Measurements from ENCODE around the gene LINGO3.
"Not testable (repeated sequence)": the region's sequence is repeated elsewhere in the genome, so short reads cannot be mapped to it uniquely, and the experiment has no call there.

LINGO3 gene

DNA sequence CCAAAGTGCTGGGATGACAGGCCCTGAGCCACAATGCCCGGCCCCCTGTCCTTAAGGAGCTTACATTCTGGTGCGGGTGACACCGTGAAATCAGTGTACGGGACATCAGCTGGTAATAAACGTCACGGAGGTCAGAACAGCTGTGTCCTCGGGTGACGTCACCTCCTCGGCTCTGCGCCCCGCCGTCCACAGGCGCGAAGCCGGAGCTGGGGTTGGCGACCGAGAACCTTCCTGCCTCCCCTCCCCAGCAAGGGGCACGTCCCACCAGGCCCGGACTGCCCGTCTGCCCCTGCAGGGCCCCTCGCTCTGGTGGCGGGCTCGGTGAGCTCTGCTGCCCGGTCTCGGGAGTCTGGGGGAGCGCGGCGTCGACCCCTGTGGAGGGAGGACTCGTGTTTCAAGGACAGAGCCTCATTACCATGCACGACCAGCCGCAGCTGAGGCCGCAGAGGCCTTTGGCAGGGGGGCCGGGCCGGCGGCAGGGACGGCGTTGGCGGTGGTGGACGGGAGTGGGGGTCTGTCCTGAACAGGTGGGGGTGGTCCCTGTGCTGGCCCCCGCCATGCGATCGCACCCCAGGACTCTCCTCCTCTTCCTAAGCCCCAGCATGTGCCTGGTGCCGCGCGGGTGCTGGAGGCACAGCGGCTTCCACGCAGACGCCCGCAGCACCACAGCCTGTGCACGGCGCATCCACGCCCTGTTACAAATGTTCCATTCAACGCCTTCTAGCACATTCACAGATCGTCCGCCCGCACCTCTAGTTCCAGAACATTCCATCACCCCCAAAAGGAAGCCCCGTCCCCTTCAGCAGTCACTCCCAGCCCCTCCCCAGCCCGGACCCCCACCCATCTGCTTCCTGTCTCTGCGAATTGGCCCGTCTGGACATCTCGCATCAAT lies 5.4 kb downstream of the LINGO3 start:
- no peak for DNase-seq

DNA sequence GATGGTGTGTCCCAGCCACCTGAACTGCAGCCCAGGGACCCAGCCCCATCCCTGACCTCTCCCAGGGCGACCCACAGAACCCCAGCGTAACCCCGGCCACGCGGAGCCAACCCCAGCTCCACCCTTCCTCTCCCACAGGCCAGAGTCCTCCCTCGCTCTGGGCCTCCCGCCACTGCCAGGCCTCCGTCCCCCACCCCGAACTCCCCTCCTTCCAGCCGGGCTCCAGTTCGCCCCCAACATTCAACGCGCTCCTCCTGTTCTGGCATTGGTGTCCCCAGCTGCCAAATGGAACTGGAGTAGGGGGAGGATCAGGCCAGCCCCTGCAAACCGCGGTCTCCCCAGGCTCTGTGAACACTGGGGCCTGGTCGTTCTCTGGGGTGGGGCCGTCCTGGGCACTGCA lies 7.4 kb downstream of the LINGO3 start:
- DNase-seq, result no peak

DNA sequence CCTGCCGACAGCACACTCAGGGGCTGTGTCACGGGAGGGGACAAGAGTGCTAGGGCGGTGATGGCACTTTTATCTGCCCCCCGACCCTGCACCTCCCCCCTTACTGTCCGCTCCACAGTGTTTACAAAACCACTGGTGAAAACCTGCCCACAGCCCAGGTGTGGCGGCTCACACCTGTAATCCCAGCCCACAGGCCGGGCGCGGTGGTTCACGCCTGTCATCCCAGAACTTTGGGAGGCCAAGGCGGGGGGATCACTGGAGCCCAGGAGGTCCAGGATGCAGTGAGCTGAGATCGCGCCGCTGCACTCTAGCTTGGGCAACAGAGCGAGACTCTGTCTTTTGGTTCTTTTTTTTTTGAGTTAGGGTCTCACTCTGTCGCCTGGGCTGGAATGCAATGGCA lies 11.8 kb downstream of the LINGO3 start:
- DNase-seq, result no peak

DNA sequence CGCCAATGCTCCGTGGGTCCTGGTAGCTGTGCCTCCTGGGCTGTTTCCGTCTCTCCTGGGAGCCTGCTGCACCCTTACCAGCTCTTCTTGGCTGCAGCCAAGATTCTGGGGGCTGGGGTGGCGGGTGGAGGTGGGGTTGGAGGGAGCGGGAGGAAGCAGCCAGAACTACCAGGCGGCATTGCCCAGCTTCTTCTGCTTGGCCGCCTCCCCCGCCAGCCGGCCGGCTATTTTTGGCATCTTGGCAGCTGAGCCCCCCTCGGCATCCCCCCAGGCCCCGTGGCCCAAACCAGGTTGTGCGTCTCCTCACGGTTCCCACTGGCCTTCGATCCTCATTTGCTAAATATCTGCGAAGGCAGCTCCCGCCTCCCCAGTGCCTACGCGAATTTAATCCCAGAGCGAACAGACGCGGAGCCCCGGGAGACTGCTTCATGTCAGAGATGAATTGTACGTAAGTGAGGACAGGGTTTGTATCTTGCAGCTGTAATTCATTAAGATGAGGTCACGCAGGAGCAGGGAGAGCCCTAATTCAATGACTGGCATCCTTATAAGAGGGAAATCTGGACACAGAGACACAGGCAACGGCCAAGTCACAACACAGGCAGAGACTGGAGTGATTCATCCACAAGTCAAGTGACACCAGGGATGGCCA lies 13.1 kb downstream of the LINGO3 start:
- no peak for DNase-seq

DNA sequence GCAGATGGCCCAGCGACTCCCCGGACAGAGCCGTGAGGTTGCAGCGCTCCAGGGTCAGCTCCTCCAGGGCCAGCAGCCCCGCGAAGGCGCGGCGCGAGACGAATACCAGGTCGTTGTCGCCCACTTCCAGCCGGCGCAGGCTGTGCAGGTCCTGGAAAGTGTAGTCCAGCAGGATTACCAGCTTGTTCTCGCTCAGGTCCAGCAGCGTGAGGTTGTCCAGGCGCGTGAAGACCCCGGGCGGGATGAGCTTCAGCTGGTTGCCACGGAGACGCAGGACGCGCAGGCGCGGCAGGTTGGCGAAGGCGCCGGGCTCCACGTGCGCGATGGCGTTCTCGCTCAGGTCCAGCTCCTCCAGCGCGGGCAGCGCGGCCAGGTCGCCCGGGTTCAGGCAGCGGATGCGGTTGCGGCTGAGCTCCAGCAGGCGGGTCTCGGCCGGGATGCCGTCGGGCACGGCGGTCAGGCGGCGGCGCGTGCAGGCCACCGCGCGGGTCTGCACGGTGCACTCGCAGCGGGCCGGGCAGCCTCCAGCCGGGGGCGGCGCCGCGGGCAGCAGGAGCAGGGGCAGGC lies 16.7 kb downstream of the LINGO3 start:
- no peak for DNase-seq

DNA sequence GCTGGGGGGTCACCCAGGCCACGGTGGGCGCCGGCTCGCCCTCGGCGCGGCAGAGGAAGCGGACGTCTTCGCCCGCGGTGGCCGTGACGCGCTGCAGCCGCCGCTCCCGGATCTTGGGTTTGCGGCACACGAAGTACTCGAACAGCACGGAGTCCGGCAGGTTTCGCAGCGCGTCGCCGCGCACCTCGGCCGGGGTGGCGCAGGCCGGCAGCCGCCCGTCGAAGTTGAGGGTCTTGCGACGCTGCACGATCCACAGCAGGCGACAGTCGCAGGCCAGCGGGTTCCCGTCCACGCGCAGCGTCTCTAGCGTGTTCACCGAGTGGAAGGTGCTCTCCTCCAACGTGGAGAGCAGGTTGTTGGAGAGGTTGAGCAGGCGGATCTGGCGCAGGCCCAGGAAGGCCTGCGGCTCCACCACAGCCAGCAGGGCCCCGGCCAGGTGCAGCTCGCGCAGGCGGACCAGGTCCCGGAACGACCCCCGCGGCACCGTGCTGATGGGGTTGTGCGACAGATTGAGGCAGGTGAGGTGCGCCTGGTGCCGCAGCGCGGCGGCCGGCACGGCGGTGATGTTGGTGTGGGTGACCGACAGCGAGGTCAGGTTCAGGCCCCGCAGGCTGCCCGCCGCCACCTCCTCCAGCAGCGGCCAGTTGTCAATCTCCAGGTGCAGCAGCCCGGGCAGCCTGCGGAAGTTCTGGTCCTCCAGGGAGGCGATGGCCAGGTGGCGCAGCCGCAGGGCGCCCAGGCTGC lies 17.3 kb downstream of the LINGO3 start:
- DNase-seq, result no peak

DNA sequence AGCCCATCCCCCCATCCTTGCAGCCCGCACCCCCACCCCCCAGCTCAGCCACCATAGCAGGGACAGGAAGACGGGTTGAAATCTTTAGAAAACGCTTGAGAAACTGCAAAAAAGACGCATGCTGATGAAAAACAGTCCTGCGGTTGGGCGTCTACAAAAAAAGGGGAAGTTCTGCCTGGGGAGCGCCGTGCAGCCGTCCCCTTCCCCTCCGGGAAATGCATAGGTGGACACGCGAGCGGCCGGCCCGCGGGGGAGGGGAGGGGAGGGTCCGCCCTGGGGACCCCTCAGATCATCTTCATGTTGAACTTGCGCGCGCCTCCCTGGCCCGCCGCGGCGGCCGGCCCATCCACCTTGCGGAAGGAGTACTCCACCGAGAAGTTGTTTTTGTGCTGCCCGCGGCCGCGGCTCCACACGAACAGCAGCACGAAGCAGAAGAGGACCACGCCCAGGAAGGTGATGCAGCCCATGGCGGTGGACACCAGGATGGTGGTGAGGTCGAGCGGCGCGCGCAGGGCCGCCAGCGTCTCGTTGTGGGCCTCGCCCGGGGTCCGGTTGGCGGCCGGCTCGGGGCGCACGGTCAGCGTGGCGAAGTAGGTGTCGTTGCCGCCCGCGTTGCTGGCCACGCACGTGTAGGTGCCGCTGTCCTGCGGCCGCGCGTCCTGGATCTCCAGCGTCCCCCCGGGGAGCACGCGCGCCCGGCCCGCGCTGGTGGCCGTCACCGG lies 18.1 kb downstream of the LINGO3 start:
- DNase-seq, result no peak

DNA sequence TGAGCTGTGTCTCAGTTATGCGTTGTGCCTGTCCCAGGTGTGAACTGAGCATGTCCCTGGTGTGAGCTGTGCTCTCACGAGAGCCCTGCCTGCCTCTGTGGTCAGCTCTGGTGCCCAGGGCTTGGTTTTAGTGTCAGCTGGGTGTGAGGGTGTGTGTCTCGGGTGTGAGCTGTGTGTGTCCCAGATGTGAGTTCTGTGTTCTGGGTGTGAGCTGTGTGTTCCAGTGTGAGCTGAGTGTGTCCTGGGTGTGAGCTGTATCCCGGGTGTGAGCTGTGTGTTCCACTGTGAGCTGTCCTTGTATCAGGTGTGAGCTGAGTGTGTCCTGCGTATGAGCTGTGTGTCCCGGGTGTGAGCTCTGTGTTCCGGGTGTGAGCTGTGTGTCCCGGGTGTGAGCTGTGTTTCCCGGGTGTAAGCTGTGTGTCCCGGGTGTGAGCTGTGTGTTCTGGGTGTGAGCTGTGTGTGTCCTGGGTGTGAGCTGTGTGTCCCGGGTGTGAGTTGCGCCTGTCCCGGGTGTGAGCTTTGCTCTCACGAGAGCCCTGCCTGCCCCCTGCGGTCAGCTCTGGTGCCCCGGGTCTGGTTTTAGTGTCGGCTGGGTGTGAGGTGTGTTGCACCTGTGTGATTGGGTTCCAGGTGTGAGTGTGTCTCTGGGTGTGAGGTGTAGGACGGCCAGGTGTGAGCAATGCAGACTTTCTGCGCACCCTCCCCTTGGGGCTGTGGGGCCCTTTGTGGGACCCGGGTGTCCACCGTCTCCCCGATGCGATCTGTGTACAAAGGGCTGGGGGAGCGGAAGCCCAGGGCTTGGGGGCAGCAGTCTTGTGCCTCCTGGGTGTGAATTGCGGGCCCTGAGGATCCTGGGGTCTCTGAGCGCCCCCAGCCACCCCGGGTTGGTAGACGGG lies 18.9 kb downstream of the LINGO3 start:
- no peak for DNase-seq

DNA sequence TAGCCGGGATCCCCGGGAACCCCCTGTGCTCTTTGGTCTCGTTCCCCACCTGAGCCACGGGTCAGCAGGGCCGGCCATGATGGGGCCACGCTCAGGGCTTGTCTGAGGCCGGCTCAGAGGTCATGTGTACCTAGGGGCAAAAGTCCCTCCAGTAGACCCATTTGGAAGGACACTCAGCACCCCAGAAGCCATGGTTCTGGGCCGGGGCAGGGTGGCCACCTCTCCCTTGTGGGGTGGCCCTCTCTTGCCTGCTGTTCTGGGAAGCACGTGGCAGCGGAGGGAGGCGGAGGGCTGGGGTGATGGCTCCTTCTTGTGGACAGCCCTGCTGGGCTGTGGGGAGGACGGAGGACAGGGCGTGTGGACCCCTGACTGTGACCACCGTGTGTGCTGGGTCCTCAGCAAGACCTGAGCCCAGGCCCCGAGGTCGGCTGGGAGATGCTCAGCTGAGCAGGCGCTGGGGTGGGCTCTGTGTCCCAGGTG lies 19.6 kb downstream of the LINGO3 start:
- DNase-seq, result no peak

DNA sequence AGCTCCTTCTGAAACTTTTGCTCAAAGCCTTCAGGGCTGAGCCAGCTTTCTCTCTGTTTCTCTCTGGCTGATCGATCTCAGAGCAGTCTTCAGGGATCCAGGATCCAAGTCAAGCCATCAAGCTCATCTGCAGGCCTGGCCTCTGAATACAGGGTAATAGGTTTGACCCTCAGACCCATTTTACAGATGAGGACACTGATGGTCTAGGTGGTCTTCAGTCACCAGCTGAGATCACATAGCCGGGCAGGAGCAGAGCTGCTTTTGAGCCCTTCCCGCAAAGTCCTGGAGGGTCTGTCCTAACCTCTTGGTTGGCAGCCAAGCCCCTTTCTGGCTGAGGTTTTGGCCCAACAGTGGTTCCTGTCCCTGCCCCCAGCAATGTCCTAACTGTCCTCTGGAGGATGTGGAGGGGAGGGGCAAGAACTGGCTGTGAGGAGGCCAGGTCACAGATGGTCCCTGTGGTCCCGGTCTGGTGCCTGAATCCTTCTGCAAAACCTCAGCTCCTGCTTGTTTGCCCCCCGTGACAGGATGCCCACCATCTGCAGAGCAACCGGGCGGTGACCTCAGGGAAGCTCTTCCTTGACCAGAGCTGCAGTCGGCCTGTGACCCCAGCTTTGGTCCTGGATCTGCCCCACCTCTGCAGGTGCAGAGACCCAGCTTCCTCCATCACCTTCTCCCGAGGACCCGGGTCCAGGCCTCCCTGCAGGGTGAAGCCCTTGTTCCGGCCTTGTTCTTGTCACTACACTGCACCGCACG lies 20.2 kb downstream of the LINGO3 start:
- no peak for DNase-seq

DNA sequence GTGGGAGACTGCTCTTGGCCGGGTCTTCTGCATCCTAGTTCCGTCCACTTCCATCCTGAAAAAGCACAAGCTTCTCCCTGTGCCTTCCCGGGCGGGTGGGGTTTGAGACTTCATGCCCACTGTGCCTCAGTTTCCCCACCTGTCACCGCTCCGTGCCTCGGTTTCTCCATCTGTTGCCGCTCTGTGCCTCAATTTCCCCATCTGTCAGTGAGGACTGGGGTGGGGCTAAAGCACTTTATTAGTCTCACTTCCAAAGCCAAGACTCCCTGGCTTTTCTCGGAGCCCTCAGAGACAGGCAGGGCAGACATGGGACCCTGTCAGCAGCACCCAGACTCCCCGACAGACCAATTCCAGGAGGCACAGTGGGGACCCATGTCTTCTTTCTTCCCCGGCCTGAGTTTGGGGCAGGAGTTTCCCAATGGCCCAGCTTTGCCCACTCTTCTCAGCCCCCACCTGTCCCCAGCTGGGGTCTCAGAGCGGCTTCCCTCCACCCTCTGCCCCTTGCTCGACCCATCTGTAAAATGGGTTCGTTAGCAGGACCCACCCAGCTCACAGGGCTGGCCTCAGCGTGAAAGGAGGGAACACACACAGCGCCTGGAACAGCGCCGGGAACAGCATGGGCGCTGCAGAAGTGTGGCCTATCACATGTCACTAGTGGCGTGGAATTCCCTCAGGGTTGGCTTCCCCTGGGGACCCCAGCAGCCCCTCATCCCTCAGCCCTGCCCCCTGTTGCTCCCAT lies 21.4 kb downstream of the LINGO3 start:
- DNase-seq, result no peak

DNA sequence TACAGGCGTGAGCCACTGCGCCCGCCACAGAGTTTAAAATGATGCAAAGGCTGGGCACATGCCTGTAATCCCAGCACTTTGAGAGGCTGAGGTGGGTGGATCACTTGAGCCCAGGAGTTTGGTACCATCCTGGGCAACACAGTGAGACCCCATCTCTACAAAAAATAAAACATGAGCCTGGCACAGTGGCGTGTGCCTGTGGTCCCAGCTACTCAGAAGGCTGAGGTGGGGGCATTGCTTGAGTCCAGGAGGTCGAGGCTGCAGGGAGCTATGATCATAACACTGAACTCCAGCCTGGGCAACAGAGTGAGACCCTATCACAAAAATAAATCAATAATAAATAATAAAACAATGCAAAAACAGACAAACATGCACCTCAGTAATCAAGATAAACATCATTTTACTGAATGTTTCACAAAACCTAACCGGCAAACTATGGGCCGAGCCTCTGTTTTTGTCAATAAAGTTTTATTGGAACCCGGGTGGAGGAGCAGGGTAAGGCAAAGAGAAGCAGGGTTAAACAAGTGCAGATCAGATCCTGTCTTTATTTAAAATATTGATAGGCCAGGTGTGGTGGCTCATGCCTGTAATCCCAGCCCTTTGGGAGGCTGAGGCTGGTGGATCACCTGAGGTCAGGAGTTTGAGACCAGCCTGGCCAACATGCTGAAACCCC lies 24.0 kb downstream of the LINGO3 start:
- no peak for DNase-seq

DNA sequence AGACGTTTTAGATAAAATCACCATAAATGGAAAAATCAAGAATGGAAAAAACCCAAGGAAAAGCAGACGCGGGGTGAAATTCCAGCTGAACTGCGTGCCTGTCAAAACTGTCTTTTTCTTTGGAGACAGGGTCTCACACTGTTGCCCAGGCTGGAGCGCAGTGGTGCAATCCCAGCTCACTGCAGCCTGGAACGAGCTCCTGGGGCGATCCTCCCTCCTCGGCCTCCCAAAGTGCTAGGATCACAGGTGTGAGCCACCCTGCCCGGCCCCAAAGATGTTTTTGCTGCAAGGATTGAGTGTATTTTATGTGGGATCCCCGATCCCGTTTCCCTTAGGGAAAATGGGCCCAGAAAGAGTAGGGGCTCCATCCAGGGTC lies 25.1 kb downstream of the LINGO3 start:
- DNase-seq, result no peak

DNA sequence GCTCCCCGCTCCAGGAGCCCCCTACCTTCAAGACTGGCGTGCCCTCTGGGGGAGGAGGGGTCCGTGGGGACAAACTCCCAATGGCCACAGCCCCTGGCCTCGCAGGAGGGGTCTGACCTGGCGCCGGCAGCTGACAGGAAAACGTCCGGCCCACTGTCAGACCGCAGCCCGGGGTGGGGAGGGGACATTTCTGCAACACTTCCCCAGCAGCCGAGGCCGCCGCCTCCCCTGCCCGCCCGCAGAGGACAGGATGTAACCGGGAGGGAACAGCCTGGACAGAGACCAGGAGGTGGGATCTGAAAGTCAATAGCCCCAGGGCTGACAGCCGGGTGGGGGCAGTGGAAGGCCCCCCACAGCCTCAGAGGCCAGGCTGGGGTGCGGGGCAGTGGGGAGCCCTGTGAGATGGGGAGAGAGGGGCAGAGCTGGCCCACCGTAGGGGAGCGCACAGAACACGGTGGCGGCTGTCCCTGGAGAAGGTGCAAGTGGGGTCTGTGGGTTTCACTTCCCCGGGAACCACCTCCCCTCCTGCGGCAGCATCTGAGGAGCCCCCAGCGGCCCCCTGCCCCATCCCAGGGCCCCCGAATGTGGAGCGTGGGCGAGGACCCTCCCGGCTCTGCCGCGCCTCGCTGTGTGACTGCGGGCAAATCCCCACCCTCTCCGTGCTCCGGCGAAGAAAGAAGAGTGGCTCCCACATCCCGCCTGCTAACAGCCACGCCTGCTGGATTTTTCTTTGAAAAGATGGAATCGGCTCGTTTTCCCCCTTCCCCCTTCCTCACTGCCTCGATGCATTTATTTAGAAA lies 25.7 kb downstream of the LINGO3 start, which contains the start of gene PEAK3:
TSS of gene PEAK3 (minus strand) at position 114 of the 800 bp plus-strand sequence. CDS start 1,244 bp downstream, outside the sequence.
- no peak for DNase-seq

DNA sequence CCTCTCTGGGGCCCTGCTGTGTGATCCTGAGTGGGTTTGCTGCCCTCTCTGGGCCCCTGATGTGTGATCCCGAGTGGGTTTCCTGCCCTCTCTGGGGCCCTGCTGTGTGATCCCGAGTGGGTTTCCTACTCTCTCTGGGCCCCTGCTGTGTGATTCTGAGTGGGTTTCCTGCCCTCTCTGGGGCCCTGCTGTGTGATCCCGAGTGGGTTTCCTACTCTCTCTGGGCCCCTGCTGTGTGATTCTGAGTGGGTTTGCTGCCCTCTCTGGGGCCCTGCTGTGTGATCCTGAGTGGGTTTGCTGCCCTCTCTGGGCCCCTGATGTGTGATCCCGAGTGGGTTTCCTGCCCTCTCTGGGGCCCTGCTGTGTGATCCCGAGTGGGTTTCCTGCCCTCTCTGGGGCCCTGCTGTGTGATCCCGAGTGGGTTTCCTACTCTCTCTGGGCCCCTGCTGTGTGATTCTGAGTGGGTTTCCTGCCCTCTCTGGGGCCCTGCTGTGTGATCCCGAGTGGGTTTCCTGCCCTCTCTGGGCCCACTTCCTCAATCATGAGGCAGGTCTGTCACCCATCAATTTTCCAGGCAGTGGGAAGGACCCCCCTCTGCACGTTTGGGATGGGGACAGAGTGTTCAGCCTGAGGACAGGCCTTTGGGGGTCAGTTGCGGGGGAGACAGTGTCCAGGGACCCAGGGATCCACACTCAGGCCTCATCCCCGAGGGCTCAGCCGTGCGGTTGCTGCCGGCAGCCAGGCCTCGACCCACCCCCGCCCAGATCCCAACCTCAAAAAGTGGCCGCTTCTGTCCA lies 26.5 kb downstream of the LINGO3 start:
- DNase-seq, result not testable (repeated sequence)

DNA sequence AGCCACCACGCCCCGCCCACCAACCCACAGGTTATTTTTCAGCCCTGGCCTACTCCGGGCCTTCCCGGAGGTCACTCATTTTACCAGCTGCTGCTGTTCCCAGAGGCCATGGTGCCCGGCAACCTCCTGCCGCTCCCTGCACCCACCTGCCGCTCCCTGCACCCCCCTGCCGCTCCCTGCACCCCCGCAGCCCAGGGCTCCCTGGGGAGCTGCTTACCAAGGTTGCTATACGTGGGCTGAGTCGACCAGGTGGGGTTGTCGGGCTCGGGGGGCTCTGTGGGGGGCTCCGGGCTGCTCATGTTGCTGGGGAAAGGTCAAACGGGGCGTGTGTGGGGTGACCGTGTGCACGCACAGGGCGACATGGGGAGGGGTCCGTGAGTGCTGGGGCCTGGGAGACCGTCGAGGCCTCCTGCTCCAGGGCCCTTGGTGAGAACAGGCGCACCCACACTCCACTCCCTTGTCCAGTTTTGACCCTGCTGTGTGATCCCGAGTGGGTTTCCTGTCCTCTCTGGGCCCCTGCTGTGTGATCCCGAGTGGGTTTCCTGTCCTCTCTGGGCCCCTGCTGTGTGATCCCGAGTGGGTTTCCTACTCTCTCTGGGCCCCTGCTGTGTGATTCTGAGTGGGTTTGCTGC lies 27.2 kb downstream of the LINGO3 start:
- DNase-seq, result no peak

Measured in NCI-H1092 (cell line).